ENCODE data around the gene MLLT6.

The MLLT6 gene

GRCh38 chr17:38729368-38729885 is 24.4 kb downstream of the MLLT6 start:
- DNase-seq, result no peak

- peak; percentile 57 to 81 for DNase-seq
Measured at GRCh38 chr17:38729886-38730525, 24.9 kb downstream of the MLLT6 start, which contains the start of gene CISD3. Gene CISD3, plus strand, starts transcription at chr17:38730341. Its CDS starts 18 bp downstream, at chr17:38730359.

GRCh38 chr17:38730526-38731379 is 25.7 kb downstream of the MLLT6 start:
- no peak for DNase-seq

- DNase-seq, result no peak
Measured at GRCh38 chr17:38731526-38732294, 26.6 kb downstream of the MLLT6 start.

GRCh38 chr17:38732376-38733281 is 27.6 kb downstream of the MLLT6 start:
- no peak for DNase-seq

- no peak for DNase-seq
Measured at GRCh38 chr17:38733282-38733981, 28.4 kb downstream of the MLLT6 start.

- DNase-seq, result no peak
Measured at GRCh38 chr17:38733982-38734973, 29.2 kb downstream of the MLLT6 start.

GRCh38 chr17:38735161-38735997 is 30.3 kb downstream of the MLLT6 start:
- peak; percentile 10 to 54 for DNase-seq

GRCh38 chr17:38738007-38738662 is 33.1 kb downstream of the MLLT6 start:
- DNase-seq, result no peak

GRCh38 chr17:38738686-38739085 is 33.6 kb downstream of the MLLT6 start:
- no peak for DNase-seq

- DNase-seq, result no peak
Measured at GRCh38 chr17:38739305-38739704, 34.2 kb downstream of the MLLT6 start.

GRCh38 chr17:38740044-38740443 is 35.0 kb downstream of the MLLT6 start:
- DNase-seq, result no peak

GRCh38 chr17:38740806-38741205 is 35.7 kb downstream of the MLLT6 start:
- no peak for DNase-seq

GRCh38 chr17:38741461-38741860 is 36.4 kb downstream of the MLLT6 start:
- DNase-seq, result no peak

GRCh38 chr17:38741921-38742410 is 36.9 kb downstream of the MLLT6 start:
- no peak for DNase-seq

GRCh38 chr17:38742411-38743308 is 37.6 kb downstream of the MLLT6 start:
- DNase-seq, result no peak

- DNase-seq, result no peak
Measured at GRCh38 chr17:38743556-38744171, 38.6 kb downstream of the MLLT6 start.
